ENCODE measurements around the gene SOCS1. TPM values are rescaled to one million over a fixed set of nuclear protein-coding genes. Genes with fewer than 3 reads are reported as not detected.

Gene SOCS1
- total RNA-seq, 1 donor from 2014 or later: 11.1 TPM

DNA sequence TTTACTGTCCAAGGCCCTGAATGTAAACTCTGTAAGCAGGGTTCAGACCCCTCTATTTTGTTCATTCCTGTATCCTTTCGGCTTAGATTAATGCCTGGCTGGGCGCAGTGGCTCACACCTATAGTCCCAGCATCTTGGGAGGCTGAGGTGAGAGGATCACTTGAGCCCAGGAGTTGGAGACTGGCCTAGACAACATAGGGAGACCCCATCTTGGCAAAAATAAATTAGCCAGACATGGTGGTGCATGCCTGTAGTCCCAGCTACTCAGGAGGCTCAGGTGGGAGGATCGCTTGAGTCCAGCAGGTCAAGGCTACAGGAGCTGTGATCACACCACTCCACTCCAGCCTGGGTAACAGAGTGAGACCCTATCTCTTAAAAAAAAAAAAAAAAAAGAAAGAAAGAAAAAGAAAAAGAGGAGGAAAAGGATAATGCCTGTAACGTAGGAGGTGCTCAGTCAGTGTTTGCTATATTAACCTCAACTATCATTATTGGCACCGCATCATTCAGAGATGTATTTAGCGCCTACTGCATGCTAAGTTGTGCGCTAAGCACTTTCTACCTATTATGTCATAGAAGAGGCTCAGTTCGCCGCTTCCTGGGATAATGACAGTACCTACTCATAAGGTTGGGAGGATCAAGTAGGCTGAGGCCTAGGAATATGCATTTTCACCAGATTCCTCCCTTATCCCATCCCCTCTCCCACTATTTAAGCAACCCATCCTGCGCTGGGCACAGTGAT lies 5.0 kb downstream of the SOCS1 start:
- Mint-ChIP-seq H3K27ac (ENCODE audit: unreplicated experiment) (no peak overlapping the region), H3K4me3 (ENCODE audit: unreplicated experiment) (no peak overlapping the region), H3K9me3 (ENCODE audit: unreplicated experiment) (peaks cover 7% of the 10 kb centered on the region), H3K36me3 (ENCODE audit: unreplicated experiment) (no peaks in the 10 kb centered on the region), H3K27me3 (ENCODE audit: unreplicated experiment) (peaks cover 4% of the 10 kb centered on the region), H3K4me1 (ENCODE audit: low read depth, unreplicated experiment) (peaks cover 11% of the 10 kb centered on the region)
- TF ChIP-seq, protein P1, sequence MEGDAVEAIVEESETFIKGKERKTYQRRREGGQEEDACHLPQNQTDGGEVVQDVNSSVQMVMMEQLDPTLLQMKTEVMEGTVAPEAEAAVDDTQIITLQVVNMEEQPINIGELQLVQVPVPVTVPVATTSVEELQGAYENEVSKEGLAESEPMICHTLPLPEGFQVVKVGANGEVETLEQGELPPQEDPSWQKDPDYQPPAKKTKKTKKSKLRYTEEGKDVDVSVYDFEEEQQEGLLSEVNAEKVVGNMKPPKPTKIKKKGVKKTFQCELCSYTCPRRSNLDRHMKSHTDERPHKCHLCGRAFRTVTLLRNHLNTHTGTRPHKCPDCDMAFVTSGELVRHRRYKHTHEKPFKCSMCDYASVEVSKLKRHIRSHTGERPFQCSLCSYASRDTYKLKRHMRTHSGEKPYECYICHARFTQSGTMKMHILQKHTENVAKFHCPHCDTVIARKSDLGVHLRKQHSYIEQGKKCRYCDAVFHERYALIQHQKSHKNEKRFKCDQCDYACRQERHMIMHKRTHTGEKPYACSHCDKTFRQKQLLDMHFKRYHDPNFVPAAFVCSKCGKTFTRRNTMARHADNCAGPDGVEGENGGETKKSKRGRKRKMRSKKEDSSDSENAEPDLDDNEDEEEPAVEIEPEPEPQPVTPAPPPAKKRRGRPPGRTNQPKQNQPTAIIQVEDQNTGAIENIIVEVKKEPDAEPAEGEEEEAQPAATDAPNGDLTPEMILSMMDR (IDR thresholded peaks at IDR 0.05; ENCODE audit: partially characterized antibody, unreplicated experiment): no peak
- no peak for DNase-seq

DNA sequence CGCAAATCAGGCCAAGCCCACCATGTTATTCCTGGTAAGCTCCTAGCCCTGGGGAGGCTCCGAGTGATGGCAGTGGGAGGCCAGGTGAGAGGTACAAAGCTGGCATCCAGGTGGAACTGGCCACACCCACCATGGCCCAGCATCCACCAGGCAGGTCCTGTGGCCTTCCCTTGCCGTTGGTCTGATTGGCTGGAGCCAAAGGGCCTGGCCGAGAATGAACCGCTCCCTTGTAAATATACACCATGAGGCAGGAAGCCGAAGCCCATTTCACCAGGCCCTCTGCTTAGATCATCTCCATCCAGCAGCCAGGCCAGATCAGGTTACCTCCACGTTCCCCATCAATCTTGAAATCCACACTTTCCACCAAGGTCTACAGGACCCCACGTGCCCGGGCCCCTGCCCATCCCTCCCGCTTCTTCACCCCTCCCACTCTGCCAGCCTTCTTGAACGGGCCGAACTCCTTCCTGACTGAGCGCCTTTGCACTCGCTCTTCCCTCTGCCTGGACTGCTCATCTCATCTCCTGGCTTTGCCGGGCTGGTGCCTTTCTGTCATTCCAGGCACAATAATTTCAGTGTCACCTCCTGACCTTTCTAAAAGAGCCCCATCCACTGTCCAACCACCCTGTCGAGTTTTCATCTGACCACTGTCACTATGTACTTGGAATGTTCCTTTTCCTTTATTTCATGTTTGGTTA lies 5.8 kb downstream of the SOCS1 start:
- H3K4me3 Mint-ChIP-seq (ENCODE audit: unreplicated experiment): no peak overlapping the region
- DNase-seq: no peak
- no peaks in the 10 kb centered on the region for H3K36me3 Mint-ChIP-seq (ENCODE audit: unreplicated experiment)
- H3K27ac Mint-ChIP-seq (ENCODE audit: unreplicated experiment): no peak overlapping the region
- peaks cover 4% of the 10 kb centered on the region for H3K27me3 Mint-ChIP-seq (ENCODE audit: unreplicated experiment)
- H3K4me1 Mint-ChIP-seq (ENCODE audit: low read depth, unreplicated experiment): peaks cover 11% of the 10 kb centered on the region
- peaks cover 9% of the 10 kb centered on the region for H3K9me3 Mint-ChIP-seq (ENCODE audit: unreplicated experiment)
- TF ChIP-seq, protein P1 (IDR thresholded peaks at IDR 0.05; ENCODE audit: partially characterized antibody, unreplicated experiment): no peak

DNA sequence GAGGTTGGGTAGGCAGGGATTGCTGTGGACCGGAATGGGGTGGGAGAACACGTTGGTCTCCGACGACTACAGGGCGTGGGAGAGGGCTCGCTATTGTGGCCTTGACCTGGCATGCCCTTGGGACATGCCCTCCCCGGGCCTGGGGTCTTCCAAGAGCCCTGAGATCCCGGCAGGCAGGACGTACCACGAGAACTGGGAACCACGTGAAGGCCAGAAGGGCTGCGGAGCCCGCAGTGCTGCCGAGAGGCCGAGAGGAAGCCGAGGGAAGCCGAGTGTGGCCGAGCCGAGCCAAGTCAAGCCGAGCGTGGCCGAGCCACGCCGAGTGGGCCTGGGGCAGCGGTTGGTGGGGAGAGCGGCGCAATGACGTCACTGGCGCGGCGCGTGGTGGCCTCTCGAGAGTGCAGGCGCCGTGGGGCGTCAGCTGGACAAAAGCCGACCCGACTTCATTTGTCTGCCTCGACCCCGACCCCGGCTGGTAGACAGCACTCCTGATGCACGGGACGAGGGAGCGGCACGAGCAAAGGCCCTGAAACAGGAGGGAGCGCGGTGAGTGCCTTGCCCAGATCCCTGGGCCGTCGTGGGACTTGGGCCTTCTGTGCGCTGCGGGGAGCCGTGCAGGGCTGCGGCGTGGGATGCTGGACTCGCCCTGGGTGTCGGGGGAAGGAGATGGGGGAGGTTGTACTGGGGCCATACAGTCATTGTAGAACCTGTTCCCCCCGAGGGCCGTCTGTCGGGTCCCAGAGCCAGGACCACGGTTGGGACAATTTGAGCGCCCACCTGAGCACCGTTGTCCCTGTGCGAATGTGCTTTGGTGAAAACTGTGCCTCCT lies 6.6 kb downstream of the SOCS1 start:
- TF ChIP-seq, protein P1 (IDR thresholded peaks at IDR 0.05; ENCODE audit: partially characterized antibody, unreplicated experiment): no peak
- Mint-ChIP-seq H3K27me3 (ENCODE audit: unreplicated experiment) (peaks cover 4% of the 10 kb centered on the region), H3K4me3 (ENCODE audit: unreplicated experiment) (no peak overlapping the region), H3K4me1 (ENCODE audit: low read depth, unreplicated experiment) (peaks cover 11% of the 10 kb centered on the region), H3K9me3 (ENCODE audit: unreplicated experiment) (peaks cover 10% of the 10 kb centered on the region), H3K36me3 (ENCODE audit: unreplicated experiment) (no peaks in the 10 kb centered on the region), H3K27ac (ENCODE audit: unreplicated experiment) (no peak overlapping the region)
- no peak for DNase-seq

DNA sequence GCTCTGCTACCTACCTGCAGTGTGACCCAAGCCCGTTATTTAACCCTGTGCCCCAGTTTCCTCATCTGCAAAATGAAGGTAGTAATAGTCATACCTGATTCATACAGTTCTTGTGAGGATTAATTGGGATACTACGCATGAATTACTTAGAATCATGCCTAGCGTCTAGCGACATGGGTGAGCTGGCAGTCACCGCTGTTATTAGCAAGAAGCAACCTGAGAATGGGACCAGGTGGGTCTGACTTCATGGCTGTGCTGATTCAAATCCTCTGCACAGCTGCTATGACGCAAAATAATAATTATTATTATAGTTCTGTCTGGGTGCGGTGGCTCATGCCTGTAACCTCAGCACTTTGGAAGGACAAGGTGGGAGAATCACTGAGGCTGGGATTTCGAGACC lies 7.9 kb downstream of the SOCS1 start:
- Mint-ChIP-seq H3K36me3 (ENCODE audit: unreplicated experiment) (no peaks in the 10 kb centered on the region), H3K4me1 (ENCODE audit: low read depth, unreplicated experiment) (peaks cover 5% of the 10 kb centered on the region), H3K27me3 (ENCODE audit: unreplicated experiment) (peaks cover 4% of the 10 kb centered on the region), H3K27ac (ENCODE audit: unreplicated experiment) (no peak overlapping the region), H3K4me3 (ENCODE audit: unreplicated experiment) (no peak overlapping the region), H3K9me3 (ENCODE audit: unreplicated experiment) (peaks cover 7% of the 10 kb centered on the region)
- TF ChIP-seq, protein P1 (IDR thresholded peaks at IDR 0.05; ENCODE audit: partially characterized antibody, unreplicated experiment): no peak
- no peak for DNase-seq
